GM21390 (cell line): ENCODE measurements around the gene SUPT7L.
"Not testable (repeated sequence)": the region's sequence is repeated elsewhere in the genome, so short reads cannot be mapped to it uniquely, and the experiment has no call there.

Experiments used
- ATAC-seq: cut with Tn5 transposase; IDR thresholded peaks from one replicate; pipeline ENCODE4 v1.9.1; 2021; ENCODE audit not compliant: unreplicated experiment

The SUPT7L gene

GRCh38 chr2:27638709-27639108, 24.7 kb downstream of the SUPT7L start:
- ATAC-seq, result no peak

- no peak for ATAC-seq
Measured at GRCh38 chr2:27638037-27638637, 25.3 kb downstream of the SUPT7L start.

DNA sequence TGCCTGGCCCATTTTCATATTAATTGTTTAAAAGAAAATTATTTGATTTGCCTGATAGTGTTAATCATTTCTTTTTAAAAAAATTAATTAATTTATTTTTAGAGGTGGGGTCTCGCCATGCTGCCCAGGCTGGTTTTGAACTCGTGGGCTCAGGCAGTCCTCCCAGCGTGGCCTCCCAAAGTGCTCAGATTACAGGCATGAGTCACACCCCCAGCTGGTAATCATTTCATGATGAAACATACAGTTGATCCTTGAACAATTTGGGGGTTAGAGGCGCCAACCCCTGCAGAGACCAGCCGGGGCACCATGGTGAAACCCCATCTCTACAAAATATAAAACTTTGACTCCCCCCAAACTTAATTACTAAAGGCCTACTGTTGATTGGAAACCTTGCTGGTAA, 26.6 kb downstream of the SUPT7L start:
- ATAC-seq, result no peak

DNA sequence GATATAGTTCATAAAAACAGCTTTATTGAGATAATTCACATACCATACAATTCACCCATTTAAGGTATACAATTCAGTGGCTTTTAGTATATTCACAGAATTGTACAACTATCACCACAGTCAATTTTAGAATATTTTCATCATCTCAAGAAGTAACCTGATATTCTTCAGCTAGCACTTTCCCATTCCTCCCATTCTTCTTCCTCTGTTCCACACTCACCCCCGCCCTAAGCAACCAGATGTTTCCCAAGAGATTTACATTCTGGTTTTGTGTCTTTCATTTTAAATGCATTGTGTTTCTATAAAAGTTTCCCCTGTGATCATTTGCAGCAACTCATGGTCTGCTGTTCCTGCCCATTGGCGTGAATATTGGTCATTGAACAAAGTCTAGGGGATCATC, 29.1 kb downstream of the SUPT7L start:
- no peak for ATAC-seq

DNA sequence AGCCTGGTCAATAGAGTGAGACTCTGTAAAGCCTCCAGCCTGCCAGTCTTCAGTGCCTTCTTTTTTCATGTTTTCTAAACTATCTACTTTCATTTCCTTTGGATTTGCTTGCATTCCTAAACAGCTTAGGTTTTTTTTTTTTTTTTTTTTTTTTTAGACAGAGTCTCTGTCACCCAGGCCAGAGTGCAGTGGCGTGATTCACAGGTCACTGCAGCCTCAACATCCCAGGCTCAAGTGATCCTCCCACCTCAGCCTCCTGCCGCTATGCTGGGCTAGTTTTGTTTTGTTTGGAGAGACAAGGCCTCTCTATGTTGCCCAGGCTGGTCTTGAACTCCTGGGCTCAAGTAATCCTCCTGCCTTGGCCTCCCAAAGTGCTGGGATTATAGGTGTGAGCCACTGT, 33.2 kb downstream of the SUPT7L start:
- not testable (repeated sequence) for ATAC-seq

- peak; percentile 96 for ATAC-seq
Measured at GRCh38 chr2:27628767-27629709, 34.4 kb downstream of the SUPT7L start, which contains the start of the genes CCDC121 and GPN1. Gene CCDC121, minus strand, starts transcription at chr2:27629012. Its CDS starts 1,213 bp downstream, at chr2:27627799. Gene GPN1, plus strand, starts transcription at chr2:27629050. Its CDS starts 9 bp downstream, at chr2:27629059.

DNA sequence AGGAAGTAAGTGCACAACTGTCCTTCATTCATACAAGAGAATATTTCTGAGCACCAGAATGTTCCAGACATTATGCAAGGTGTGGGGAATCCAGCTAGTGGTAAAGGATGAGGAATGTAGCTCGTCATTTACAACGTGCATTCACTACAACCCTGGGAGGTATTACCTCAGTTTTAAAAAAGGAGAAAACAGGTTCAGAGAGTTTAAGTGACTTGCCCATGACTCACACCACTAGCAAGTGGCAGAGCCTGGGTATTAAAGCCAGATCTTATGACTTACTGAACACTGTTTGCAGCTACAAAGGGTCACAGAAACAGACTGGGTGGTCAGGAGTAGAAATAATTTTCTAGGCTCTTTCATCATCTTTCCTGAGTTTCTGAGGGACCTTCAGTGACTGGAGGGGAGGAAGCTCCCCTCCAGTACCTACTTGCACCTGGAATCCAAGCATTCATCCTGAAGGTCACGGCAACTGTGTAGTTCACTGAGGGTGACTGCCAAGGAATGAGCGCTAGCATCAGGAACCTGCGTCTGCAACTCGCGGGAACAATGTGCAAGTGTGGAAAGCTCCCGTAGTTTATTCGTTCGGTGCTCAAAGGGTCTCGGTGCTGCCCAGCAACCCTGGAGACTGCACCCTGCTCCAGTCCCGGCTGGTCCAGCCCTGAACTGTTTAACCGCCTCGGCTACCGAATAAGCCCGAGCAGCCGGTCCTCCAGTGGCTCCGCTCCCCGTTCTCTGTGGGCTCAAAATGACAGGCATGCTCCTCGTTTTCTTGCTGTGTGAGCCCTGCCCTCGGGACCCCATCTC, 35.2 kb downstream of the SUPT7L start:
- ATAC-seq, result peak; percentile 38

- ATAC-seq, result not testable (repeated sequence)
Measured at GRCh38 chr2:27626921-27627320, 36.5 kb downstream of the SUPT7L start.

DNA sequence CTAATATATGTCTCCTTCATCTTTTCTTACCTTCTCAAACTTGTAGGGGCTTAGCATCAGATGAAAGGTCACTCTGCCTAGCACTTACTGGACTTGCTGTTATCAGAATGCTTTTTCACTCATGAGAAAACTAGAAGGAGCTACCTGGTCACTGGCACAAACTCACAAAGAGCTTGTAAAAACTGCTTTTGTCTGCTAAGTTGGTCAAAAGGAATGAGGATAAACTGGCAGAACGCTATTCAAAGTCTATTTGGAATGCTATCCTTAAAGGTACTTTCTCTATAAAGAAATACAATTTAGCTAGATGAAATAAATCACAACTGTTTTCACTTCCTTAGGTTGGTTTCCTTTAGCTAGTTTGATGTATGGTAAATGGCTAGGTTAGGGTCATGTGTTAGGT, 37.1 kb downstream of the SUPT7L start:
- not testable (repeated sequence) for ATAC-seq

DNA sequence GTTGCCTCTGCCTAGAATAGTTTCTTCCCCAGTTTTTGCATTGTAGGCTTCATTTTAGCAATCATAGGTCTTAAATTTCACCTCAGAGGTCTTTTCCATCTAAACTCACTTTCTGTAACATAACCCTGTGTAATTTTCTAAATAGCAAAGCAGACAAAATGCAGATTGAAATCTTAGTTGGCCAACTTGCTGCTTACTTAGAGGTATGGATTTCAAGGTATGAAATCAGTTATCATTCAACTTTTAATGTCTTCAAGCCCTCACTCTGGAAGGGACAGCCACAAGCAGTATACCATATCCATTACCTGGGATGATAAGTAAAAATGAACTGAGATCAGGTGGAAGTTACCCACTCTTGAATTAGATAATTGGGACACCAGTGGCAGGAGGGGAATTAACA, 38.5 kb downstream of the SUPT7L start:
- ATAC-seq, result no peak

GRCh38 chr2:27622921-27623384, 40.5 kb downstream of the SUPT7L start:
- ATAC-seq, result no peak

DNA sequence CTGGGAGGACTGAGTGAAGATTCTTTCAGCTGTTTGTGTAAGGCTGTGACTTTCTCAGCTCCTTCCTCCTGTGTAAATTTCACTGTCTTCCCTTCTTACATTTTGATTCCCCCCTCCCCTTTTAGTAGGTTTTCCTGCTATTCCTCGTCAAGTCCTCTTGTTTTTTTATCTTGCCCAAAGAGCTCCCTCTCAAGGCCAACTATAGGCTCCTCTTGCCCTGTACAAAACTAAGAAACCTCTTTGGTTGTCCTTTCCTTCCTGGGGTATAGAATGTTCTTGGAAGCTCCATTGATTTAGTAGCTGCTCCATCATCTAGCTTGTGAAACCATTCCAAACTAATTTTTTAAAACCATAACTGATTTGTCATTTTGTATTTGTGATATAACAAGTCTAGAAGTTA, 41.9 kb downstream of the SUPT7L start:
- no peak for ATAC-seq

DNA sequence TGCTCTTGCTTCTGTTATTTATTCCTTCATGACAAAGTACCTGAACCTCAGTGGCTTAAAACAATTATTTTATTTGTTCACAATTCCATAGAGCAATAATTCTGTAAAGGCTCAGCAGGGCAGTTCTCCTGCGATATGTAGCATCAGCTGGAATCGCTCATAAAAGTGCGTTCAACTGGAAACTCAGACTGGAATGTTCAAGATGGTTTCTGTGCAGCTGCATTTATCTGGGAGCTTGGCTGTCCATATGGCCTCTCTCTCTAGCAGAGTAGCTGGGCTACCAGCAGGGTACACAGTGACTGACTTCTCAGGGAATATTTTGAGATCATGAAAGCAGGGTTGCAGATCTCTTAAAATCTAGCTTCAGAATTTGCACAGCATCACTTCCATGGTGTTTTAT, 48.1 kb downstream of the SUPT7L start:
- ATAC-seq, result no peak

- ATAC-seq, result no peak
Measured at GRCh38 chr2:27613985-27614384, 49.4 kb downstream of the SUPT7L start.

DNA sequence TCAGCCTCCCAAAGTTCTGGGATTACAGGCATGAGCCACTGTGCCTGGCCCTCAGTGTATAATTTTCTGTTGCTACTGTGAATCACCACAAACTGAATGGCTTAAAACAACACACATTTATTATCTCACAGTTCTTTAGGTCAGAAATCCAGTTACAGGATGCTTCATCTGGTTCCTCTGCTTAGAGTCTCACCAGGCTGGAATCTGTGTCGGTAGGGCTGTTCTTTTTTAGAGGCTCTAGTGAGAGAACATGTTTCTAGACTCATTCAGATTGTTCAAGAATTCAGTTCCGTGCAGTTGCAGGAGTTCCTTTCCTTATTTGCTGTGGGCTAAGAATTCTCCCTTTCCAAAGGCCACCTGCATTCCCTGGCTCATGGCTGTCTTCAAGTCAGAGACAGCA, 56.8 kb downstream of the SUPT7L start:
- no peak for ATAC-seq
